ENCODE data around the gene SPINK5. TPM values are rescaled to one million over a fixed set of nuclear protein-coding genes. Genes with fewer than 3 reads are reported as not detected.

SPINK5 gene
- total RNA-seq, 1 donor from 2014 or later, result 19.7 TPM

GRCh38 chr5:148090773-148091250, 27.0 kb downstream of the SPINK5 start:
- H3K36me3 Mint-ChIP-seq (ENCODE audit: insufficient read depth), result peaks cover 24% of the 10 kb centered on the region
- H3K4me3 Mint-ChIP-seq (ENCODE audit: low read depth), result no peak overlapping the region
- no peak for TF ChIP-seq CTCF (IDR thresholded peaks at IDR 0.05; ENCODE audit: unreplicated experiment)
- no peak overlapping the region for H3K27ac Mint-ChIP-seq
- no peak for DNase-seq (ENCODE audit: low spot score, unreplicated experiment)
- no peaks in the 10 kb centered on the region for H3K9me3 Mint-ChIP-seq (ENCODE audit: low read depth)
- peaks cover 10% of the 10 kb centered on the region for H3K27me3 Mint-ChIP-seq
- H3K4me1 Mint-ChIP-seq (ENCODE audit: low read depth), result peaks cover 30% of the 10 kb centered on the region

GRCh38 chr5:148091991-148092964, 28.5 kb downstream of the SPINK5 start:
- no peak overlapping the region for H3K27ac Mint-ChIP-seq
- H3K9me3 Mint-ChIP-seq (ENCODE audit: low read depth), result no peaks in the 10 kb centered on the region
- peaks cover 26% of the 10 kb centered on the region for H3K36me3 Mint-ChIP-seq (ENCODE audit: insufficient read depth)
- H3K27me3 Mint-ChIP-seq, result peaks cover 10% of the 10 kb centered on the region
- H3K4me1 Mint-ChIP-seq (ENCODE audit: low read depth), result peaks cover 30% of the 10 kb centered on the region
- DNase-seq (ENCODE audit: low spot score, unreplicated experiment), result no peak
- TF ChIP-seq CTCF (IDR thresholded peaks at IDR 0.05; ENCODE audit: unreplicated experiment), result no peak
- H3K4me3 Mint-ChIP-seq (ENCODE audit: low read depth), result no peak overlapping the region

GRCh38 chr5:148094336-148094735, 30.6 kb downstream of the SPINK5 start:
- Mint-ChIP-seq H3K4me3 (ENCODE audit: low read depth) (no peak overlapping the region), H3K9me3 (ENCODE audit: low read depth) (no peaks in the 10 kb centered on the region), H3K4me1 (ENCODE audit: low read depth) (peaks cover 31% of the 10 kb centered on the region), H3K36me3 (ENCODE audit: insufficient read depth) (peaks cover 33% of the 10 kb centered on the region), H3K27ac (no peak overlapping the region), H3K27me3 (peaks cover 2% of the 10 kb centered on the region)
- no peak for TF ChIP-seq CTCF (IDR thresholded peaks at IDR 0.05; ENCODE audit: unreplicated experiment)
- no peak for DNase-seq (ENCODE audit: low spot score, unreplicated experiment)

GRCh38 chr5:148104226-148104625, 40.4 kb downstream of the SPINK5 start:
- Mint-ChIP-seq H3K4me1 (ENCODE audit: low read depth) (peaks cover 10% of the 10 kb centered on the region), H3K27ac (no peak overlapping the region), H3K27me3 (no peaks in the 10 kb centered on the region), H3K36me3 (ENCODE audit: insufficient read depth) (peaks cover 28% of the 10 kb centered on the region), H3K4me3 (ENCODE audit: low read depth) (no peak overlapping the region), H3K9me3 (ENCODE audit: low read depth) (no peaks in the 10 kb centered on the region)
- DNase-seq (ENCODE audit: low spot score, unreplicated experiment), result no peak
- no peak for TF ChIP-seq CTCF (IDR thresholded peaks at IDR 0.05; ENCODE audit: unreplicated experiment)

GRCh38 chr5:148107608-148108007, 43.8 kb downstream of the SPINK5 start:
- no peaks in the 10 kb centered on the region for H3K27me3 Mint-ChIP-seq
- TF ChIP-seq CTCF (IDR thresholded peaks at IDR 0.05; ENCODE audit: unreplicated experiment), result peak; percentile 37
- H3K9me3 Mint-ChIP-seq (ENCODE audit: low read depth), result no peaks in the 10 kb centered on the region
- peak overlapping the region; percentile 8 for H3K27ac Mint-ChIP-seq
- peaks cover 14% of the 10 kb centered on the region for H3K36me3 Mint-ChIP-seq (ENCODE audit: insufficient read depth)
- peaks cover 10% of the 10 kb centered on the region for H3K4me1 Mint-ChIP-seq (ENCODE audit: low read depth)
- H3K4me3 Mint-ChIP-seq (ENCODE audit: low read depth), result no peak overlapping the region
- no peak for DNase-seq (ENCODE audit: low spot score, unreplicated experiment)

All from progenitor cell of endocrine pancreas (in vitro differentiated cells).